SK-N-MC (cell line): ENCODE measurements around the gene PTPRM.

ENCODE experiments used
- EZH2 ChIP-seq: fragments of 200-600 bp; sonication (generic); IDR thresholded peaks from one replicate; pipeline ENCODE4 v1.6.1; 2017; ENCODE audit warnings: antibody characterized with exemption
- FOXP2 ChIP-seq: optimal IDR thresholded peaks from 2 replicates; pipeline ENCODE3; 2011; ENCODE audit warnings: mild to moderate bottlenecking, moderate library complexity; ENCODE audit not compliant: insufficient read depth; ENCODE audit errors: extremely low read length, control extremely low read depth
- POLR2AphosphoS5 ChIP-seq: IDR thresholded peaks from 2 replicates; pipeline ENCODE4 v1.6.1; 2012; ENCODE audit warnings: mild to moderate bottlenecking, low read depth, low read length, borderline replicate concordance

- no peak for TF ChIP-seq POLR2AphosphoS5
- TF ChIP-seq EZH2, result no peak
- no peak for TF ChIP-seq FOXP2
These were observed 502.6 kb downstream of the PTPRM start for GRCh38 chr18:8069708-8070107.
